Activated CD8-positive, alpha-beta memory T cell treated with anti-CD3 and anti-CD28 coated beads, Interleukin-2, amount 50 U/mL, for 24 hours (primary cell): ENCODE results near the gene CDC42EP4.
"Not testable (repeated sequence)": the region's sequence is repeated elsewhere in the genome, so short reads cannot be mapped to it uniquely, and the experiment has no call there.

Source experiments
- DNase-seq: peaks from one replicate; pipeline ENCODE4 v3.0.0-alpha.2; 2020; ENCODE audit errors: extremely low read depth

Gene CDC42EP4

DNA sequence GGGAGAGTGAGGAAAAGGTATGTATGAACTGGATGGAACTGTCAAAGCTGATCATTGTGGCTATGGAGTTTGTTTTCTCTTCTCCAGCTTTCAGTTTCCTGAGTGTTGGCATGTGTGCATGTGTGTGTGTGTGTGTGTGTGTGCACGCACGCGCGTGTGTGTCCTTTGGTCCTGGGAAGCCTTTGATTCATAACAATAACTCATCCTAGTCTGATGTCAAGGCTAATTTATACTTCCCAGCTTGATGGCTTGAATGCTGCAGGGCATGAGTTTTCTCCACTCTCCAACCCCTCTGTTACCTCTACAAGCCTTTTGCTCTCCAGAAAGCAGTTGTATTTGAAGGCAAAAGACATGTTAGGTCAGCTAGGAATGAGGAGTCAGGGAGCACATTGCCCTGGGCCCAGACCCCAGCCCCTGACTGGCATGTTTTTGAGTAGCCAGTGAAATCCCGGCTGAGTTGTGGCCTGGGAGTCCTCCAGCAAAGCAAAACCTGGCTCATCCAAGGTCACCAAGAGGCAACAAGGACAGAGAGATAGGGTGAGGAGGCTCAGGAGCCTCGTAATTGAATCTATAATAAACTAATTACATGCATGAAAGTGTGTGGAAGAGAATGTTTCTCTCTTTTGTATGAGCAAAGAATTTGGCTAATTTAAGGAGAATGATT is 8.9 kb upstream of the CDC42EP4 start:
- no peak for DNase-seq

- no peak for DNase-seq
Measured at GRCh38 chr17:73319766-73320165, 8.0 kb upstream of the CDC42EP4 start.

- no peak for DNase-seq
Measured at GRCh38 chr17:73318836-73319235, 7.0 kb upstream of the CDC42EP4 start.

- DNase-seq: no peak
Measured at GRCh38 chr17:73318427-73318813, 6.6 kb upstream of the CDC42EP4 start.

- DNase-seq: no peak
Measured at GRCh38 chr17:73317513-73318426, 6.0 kb upstream of the CDC42EP4 start.

DNA sequence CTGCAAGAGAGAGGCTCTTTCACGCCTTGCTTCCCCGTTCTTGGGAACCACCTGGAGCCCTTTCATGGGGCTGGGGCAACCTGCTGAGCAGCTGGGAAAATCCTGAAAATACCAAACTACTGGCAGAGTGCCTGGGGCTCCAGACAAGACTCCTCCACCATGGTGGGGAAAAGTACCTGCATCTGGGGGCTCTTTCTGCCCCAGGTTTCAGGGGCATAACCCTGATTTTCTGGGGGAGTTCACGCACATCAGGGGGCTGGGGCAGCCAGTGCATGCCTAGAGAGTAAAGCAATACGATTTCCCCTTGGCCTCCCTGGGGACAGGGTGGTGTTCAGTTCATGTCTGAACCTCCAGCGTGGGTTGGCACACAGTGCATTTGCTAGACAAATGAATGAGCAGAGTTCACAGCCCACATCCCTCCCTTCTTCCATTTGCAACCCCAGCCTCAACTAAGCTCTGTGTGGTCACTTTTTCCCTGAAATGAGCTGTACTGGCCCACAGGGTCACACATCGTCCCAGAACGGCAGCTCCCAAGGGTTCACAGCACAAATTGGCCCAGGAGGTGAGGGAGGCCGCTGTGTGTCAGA is 5.2 kb upstream of the CDC42EP4 start:
- DNase-seq: no peak

- DNase-seq: no peak
Measured at GRCh38 chr17:73315471-73315870, 3.7 kb upstream of the CDC42EP4 start.

DNA sequence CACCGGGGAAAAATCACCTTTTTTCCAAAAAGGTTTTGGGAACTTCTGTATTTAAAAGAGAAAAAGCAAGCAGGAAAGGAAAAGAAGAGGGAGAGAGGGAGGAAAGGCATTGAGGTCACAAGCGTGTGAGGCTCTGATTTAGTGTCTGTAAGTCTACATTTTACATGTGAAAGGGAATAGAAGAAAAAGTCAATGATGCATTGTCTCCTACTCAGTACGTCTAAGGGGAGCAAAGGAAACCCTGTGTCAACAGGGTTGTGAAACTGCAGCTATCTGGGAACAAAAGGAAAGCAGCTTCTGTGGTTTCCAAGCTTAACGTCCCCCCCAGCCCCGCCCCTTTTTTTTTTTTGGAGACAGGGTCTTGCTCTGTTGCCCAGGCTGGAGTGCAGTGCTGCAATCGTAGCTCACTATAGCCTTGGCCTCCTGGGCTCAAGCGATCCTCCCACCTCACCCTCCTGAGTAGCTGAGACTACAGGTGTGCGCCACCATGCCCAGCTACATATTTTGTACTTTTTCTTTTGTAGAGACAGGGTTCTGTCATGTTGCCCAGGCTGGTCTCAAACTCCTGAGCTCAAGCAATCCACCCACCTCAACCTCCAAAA is 1.8 kb upstream of the CDC42EP4 start:
- no peak for DNase-seq

- not testable (repeated sequence) for DNase-seq
Measured at GRCh38 chr17:73312887-73313286, 1.1 kb upstream of the CDC42EP4 start.

DNA sequence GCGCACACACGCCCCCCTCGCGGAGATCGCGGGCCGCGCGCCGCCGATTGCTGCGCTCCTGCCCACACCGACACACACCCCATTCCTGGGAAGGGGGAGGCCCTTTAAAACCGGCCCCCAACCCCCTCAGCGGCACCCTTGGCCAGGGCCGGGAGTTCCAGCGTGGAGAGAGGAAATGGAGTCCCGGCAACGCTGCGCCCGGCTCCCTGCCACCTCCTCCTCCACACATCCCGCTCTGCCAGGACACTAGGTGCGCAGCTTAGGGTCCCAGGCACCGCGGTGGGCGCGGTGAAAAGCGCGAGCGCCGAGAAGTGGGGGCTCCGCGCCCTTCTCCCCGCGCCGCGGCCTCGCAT is 397 bp downstream of the CDC42EP4 start:
- no peak for DNase-seq

GRCh38 chr17:73309727-73310596 is 1.8 kb downstream of the CDC42EP4 start:
- DNase-seq: no peak

DNA sequence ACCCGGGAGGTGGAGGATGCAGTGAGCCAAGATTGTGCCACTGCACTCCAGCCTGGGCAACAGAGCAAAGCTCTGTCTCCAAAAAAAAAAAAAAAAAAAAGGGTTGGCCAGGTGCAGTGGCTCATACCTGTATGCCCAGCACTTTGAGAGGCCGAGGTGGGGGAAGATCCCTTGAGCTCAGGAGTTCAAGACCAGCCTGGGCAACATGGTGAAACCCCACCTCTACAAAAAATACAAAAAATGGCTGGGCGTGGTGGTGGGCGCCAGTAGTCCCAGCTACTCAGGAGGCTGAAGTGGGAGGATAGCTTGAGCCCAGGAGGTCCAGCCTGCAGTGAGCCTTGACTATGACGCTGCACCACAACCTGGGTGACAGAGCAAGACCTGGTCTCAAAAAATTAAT is 2.8 kb downstream of the CDC42EP4 start:
- DNase-seq: not testable (repeated sequence)

- no peak for DNase-seq
Measured at GRCh38 chr17:73308017-73308823, 3.6 kb downstream of the CDC42EP4 start.

DNA sequence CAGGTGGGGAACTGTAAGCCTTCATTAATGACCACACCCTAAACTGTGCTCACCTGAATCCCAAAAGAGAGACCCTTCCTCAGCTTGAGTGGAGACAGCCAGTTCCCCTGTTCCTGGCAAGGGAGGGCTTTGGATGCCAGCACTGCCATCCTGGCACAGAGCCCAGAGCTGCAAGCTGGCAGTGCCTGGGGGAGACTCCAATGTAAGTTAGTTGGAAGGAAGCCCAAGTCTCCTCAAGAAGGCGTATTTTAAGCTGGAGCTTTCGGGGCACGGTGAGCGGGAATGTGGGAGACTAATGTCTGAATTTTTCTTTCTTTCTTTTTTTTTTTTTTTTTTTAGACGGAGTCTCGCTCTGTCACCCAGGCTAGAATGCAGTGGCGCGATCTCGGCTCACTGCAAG is 4.7 kb downstream of the CDC42EP4 start:
- no peak for DNase-seq

GRCh38 chr17:73305845-73306836 is 5.7 kb downstream of the CDC42EP4 start:
- DNase-seq: no peak

- DNase-seq: no peak
Measured at GRCh38 chr17:73304971-73305812, 6.6 kb downstream of the CDC42EP4 start.

DNA sequence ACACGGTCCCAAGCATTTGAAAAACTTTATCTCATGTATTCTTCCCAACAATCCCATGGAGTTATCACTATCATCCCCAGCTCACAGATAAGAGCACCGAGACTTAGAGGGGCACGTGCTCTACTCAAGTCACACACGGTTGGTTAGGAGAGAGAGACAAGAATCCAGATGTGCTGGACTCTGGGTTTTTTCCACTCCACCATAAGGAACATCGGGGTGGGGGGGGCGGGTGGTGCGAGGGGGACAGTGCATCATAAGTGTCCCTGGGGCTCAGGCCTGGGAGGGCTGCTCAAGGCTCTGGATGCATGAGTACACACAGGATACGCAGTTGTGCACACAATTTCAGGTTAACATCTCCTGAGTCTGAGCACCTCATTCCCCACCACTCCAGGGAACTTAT is 7.4 kb downstream of the CDC42EP4 start:
- no peak for DNase-seq

DNA sequence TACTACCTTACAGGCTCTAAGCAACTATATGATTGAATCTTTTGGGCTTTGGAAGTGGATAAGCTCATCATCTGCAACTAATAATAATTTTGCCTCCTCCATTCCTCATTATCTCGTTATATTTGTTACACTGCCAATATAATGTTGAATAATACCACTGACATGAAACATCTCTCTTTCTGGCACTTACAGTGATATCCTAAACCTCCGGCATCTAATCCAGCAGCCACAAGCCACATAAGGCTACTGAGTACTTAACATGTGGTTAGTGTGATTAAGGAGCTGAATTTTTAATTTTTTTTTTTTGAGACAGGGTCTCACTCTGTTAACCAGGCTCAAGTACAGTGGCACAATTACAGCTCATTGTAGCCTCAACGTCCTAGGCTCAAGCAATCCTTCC is 9.6 kb downstream of the CDC42EP4 start:
- no peak for DNase-seq

GRCh38 chr17:73301369-73301768 is 10.4 kb downstream of the CDC42EP4 start:
- no peak for DNase-seq
